OCI-LY1 (cell line): Measurements from ENCODE around the gene NKAIN4.

Experiments used
- H2AFZ ChIP-seq: fragments of 200-600 bp; sonication (generic), shearing (Covaris generic); 2 replicates; pipeline ENCODE4 v1.6.0; 2014; ENCODE audit warnings: antibody characterized with exemption, mild to moderate bottlenecking, low read length
- H3F3A ChIP-seq: fragments of 200-600 bp; sonication (generic), shearing (Covaris generic); 2 replicates; pipeline ENCODE4 v1.6.0; 2014; ENCODE audit warnings: mild to moderate bottlenecking, antibody characterized with exemption, low read length, moderate library complexity; ENCODE audit not compliant: insufficient read depth
- H3K27ac ChIP-seq: fragments of 200-600 bp; sonication (generic); 2 replicates; pipeline ENCODE4 v1.5.1; 2014; ENCODE audit warnings: low read length, mixed run types, mild to moderate bottlenecking, low read depth; ENCODE audit not compliant: poor library complexity, severe bottlenecking
- H3K27me3 ChIP-seq: fragments of 200-600 bp; sonication (generic); 2 replicates; pipeline ENCODE4 v1.6.0; 2014; ENCODE audit warnings: antibody characterized with exemption, mild to moderate bottlenecking, low read length, moderate library complexity; ENCODE audit not compliant: insufficient read depth
- H3K36me3 ChIP-seq: fragments of 200-600 bp; sonication (generic); 2 replicates; pipeline ENCODE4 v1.6.1; 2014; ENCODE audit warnings: mild to moderate bottlenecking, antibody characterized with exemption, low read length, moderate library complexity, mixed read lengths; ENCODE audit not compliant: insufficient read depth
- H3K4me1 ChIP-seq: fragments of 200-600 bp; sonication (generic); 2 replicates; pipeline ENCODE4 v1.5.1; 2014; ENCODE audit warnings: mild to moderate bottlenecking, low read length, moderate library complexity; ENCODE audit not compliant: insufficient read depth, severe bottlenecking
- H3K4me2 ChIP-seq: fragments of 200-600 bp; sonication (generic), shearing (Covaris generic); 2 replicates; pipeline ENCODE4 v1.6.1; 2014; ENCODE audit warnings: low read length
- H3K4me3 ChIP-seq: fragments of 200-600 bp; sonication (generic); 2 replicates; pipeline ENCODE4 v1.5.1; 2014; ENCODE audit warnings: low read length, low read depth, mild to moderate bottlenecking, mixed read lengths; ENCODE audit not compliant: poor library complexity, severe bottlenecking
- H3K79me2 ChIP-seq: fragments of 200-600 bp; shearing (Covaris generic); 2 replicates; pipeline ENCODE4 v1.6.1; 2016; ENCODE audit warnings: mixed run types, low read length, mixed read lengths; ENCODE audit not compliant: insufficient read depth
- H3K9ac ChIP-seq: fragments of 200-600 bp; sonication (generic), shearing (Covaris generic); 2 replicates; pipeline ENCODE4 v1.6.1; 2014; ENCODE audit warnings: mild to moderate bottlenecking, low read length, mixed read lengths
- H3K9me2 ChIP-seq: fragments of 200-600 bp; sonication (generic), shearing (Covaris generic); 2 replicates; pipeline ENCODE4 v1.6.1; 2014; ENCODE audit warnings: low read depth, mild to moderate bottlenecking, low read length, mixed read lengths
- H3K9me3 ChIP-seq: fragments of 200-600 bp; shearing (Covaris generic); 2 replicates; pipeline ENCODE4 v1.6.1; 2014; ENCODE audit warnings: low read length, mixed read lengths
- H4K20me1 ChIP-seq: fragments of 200-600 bp; sonication (generic), shearing (Covaris generic); 2 replicates; pipeline ENCODE4 v1.6.0; 2016; ENCODE audit warnings: mild to moderate bottlenecking, low read length; ENCODE audit not compliant: insufficient read depth
- EZH2 ChIP-seq: fragments of 200-600 bp; sonication (generic), shearing (Covaris generic); IDR thresholded peaks from 2 replicates; pipeline ENCODE4 v1.8.0; 2017; ENCODE audit warnings: borderline replicate concordance, mixed run types, mild to moderate bottlenecking, antibody characterized with exemption, low read length, moderate library complexity, mixed read lengths
- TF ChIP-seq, protein P1 (sequence below): fragments of 200-600 bp; sonication (generic), shearing (Covaris generic); IDR thresholded peaks from 2 replicates; pipeline ENCODE4 v1.5.1; 2017; ENCODE audit warnings: mild to moderate bottlenecking, antibody characterized with exemption, low read length, moderate library complexity, mixed read lengths

NKAIN4 gene

GRCh38 chr20:63277466-63278272, 23.4 kb upstream of the NKAIN4 start:
- no peaks in the 10 kb centered on the region for H3K9me2 ChIP-seq
- no peak overlapping the region for H3K4me2 ChIP-seq
- no peak overlapping the region for H2AFZ ChIP-seq
- no peaks in the 10 kb centered on the region for H3F3A ChIP-seq
- H3K9me3 ChIP-seq, result no peaks in the 10 kb centered on the region
- H3K79me2 ChIP-seq, result peaks cover 17% of the 10 kb centered on the region
- H3K27ac ChIP-seq, result no peak overlapping the region
- H3K4me3 ChIP-seq, result no peak overlapping the region
- peaks cover 9% of the 10 kb centered on the region for H3K4me1 ChIP-seq
- H3K9ac ChIP-seq, result no peak overlapping the region
- TF ChIP-seq EZH2, result no peak
- TF ChIP-seq, protein P1, sequence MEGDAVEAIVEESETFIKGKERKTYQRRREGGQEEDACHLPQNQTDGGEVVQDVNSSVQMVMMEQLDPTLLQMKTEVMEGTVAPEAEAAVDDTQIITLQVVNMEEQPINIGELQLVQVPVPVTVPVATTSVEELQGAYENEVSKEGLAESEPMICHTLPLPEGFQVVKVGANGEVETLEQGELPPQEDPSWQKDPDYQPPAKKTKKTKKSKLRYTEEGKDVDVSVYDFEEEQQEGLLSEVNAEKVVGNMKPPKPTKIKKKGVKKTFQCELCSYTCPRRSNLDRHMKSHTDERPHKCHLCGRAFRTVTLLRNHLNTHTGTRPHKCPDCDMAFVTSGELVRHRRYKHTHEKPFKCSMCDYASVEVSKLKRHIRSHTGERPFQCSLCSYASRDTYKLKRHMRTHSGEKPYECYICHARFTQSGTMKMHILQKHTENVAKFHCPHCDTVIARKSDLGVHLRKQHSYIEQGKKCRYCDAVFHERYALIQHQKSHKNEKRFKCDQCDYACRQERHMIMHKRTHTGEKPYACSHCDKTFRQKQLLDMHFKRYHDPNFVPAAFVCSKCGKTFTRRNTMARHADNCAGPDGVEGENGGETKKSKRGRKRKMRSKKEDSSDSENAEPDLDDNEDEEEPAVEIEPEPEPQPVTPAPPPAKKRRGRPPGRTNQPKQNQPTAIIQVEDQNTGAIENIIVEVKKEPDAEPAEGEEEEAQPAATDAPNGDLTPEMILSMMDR, result no peak
- no peaks in the 10 kb centered on the region for H3K27me3 ChIP-seq
- no peaks in the 10 kb centered on the region for H4K20me1 ChIP-seq
- peaks cover 36% of the 10 kb centered on the region for H3K36me3 ChIP-seq

GRCh38 chr20:63276956-63277355, 22.7 kb upstream of the NKAIN4 start:
- peaks cover 36% of the 10 kb centered on the region for H3K36me3 ChIP-seq
- H3K27ac ChIP-seq, result no peak overlapping the region

DNA sequence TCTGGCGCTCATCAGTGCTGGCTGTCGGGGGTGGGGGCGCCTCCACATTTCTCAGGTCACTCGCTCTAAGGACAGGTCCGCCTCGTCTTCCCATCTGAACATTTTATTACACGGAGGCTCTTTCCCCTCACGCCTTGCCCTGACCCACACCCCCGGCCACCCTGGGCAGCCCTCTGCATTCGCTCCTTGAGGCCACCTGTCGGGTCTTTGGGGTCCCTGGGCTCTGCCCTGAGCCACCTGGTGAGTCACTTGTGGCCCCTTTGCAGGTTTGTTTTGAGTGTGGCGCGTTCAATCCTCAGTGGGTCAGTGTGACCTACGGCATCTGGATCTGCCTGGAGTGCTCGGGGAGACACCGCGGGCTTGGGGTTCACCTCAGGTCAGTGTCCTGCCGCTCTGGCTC, 21.6 kb upstream of the NKAIN4 start:
- H3K79me2 ChIP-seq, result peaks cover 17% of the 10 kb centered on the region
- H2AFZ ChIP-seq, result no peak overlapping the region
- no peaks in the 10 kb centered on the region for H3K9me3 ChIP-seq
- H3K4me3 ChIP-seq, result no peak overlapping the region
- no peaks in the 10 kb centered on the region for H3K27me3 ChIP-seq
- no peaks in the 10 kb centered on the region for H4K20me1 ChIP-seq
- H3K9me2 ChIP-seq, result no peaks in the 10 kb centered on the region
- no peak for TF ChIP-seq EZH2
- TF ChIP-seq, protein P1, result no peak
- no peak overlapping the region for H3K27ac ChIP-seq
- no peak overlapping the region for H3K9ac ChIP-seq
- no peak overlapping the region for H3K4me2 ChIP-seq
- H3K4me1 ChIP-seq, result peaks cover 16% of the 10 kb centered on the region
- no peaks in the 10 kb centered on the region for H3F3A ChIP-seq
- H3K36me3 ChIP-seq, result peaks cover 36% of the 10 kb centered on the region

More at GRCh38 chr20:63276956-63277355, 22.7 kb upstream of the NKAIN4 start:
- no peaks in the 10 kb centered on the region for H3K9me2 ChIP-seq
- no peak overlapping the region for H2AFZ ChIP-seq
- TF ChIP-seq, protein P1, result no peak
- TF ChIP-seq EZH2, result no peak
- H3F3A ChIP-seq, result no peaks in the 10 kb centered on the region
- H3K9ac ChIP-seq, result no peak overlapping the region
- H4K20me1 ChIP-seq, result no peaks in the 10 kb centered on the region
- H3K9me3 ChIP-seq, result no peaks in the 10 kb centered on the region
- H3K27me3 ChIP-seq, result no peaks in the 10 kb centered on the region
- H3K79me2 ChIP-seq, result peaks cover 17% of the 10 kb centered on the region
- H3K4me1 ChIP-seq, result peaks cover 11% of the 10 kb centered on the region
- H3K4me2 ChIP-seq, result no peak overlapping the region
- H3K4me3 ChIP-seq, result no peak overlapping the region
